T-cell (primary cell): ENCODE results near the gene ARAP3. TPM values are rescaled to one million over a fixed set of nuclear protein-coding genes. Genes with fewer than 3 reads are reported as not detected.

Experiments used
- ATAC-seq, 4 experiments: fragments of 200-7000 bp in 3 of 4; fragments of 150-1000 bp in 1 of 4; cut with Tn5 transposase; replicated peaks in 1 of 4; 1 replicate in 3 of 4; 2 replicates in 1 of 4; pipeline ENCODE4 v1.10.0; 2021; ENCODE audit warnings: moderate library complexity in 3 of 4, mild to moderate bottlenecking in 2 of 4, moderate number of reproducible peaks in 1 of 4
- CTCF ChIA-PET, 2 donors: fragments of 300-600 bp; sonication (Branson Sonifier 250); formaldehyde crosslinking; loops; one replicate each; lab custom pipeline; 2022; ENCODE audit warnings: antibody characterized with exemption in 2 of 2; lab: Charles Lee
- POLR2A ChIA-PET, 2 donors: fragments of 300-600 bp; sonication (Branson Sonifier 250); formaldehyde crosslinking; loops; one replicate each; lab custom pipeline; 2022; ENCODE audit warnings: antibody characterized with exemption in 2 of 2; lab: Charles Lee
- DNase-seq, 35 experiments: peaks; one replicate each; pipeline versions ENCODE4 v3.0.0 to v3.0.0-alpha.2; 2013 to 2023
- H3K27ac ChIP-seq: one replicate; pipeline ENCODE4 v1.5.1; 2013; ENCODE audit warnings: low read length
- H3K27me3 ChIP-seq, 2 experiments: replicated peaks in 1 of 2; 1 replicate in 1 of 2; 2 replicates in 1 of 2; pipeline versions ENCODE4 v1.6.1 to v1.7.0; 2013; ENCODE audit warnings: low read length in 1 of 2, mixed read lengths in 1 of 2; ENCODE audit not compliant: control insufficient read depth in 2 of 2, insufficient read depth in 2 of 2; ENCODE audit errors: extremely low read depth in 1 of 2
- H3K36me3 ChIP-seq, 2 donors: 1 replicate in 1 of 2; 2 replicates in 1 of 2; pipeline versions ENCODE4 v1.6.1 to v1.7.0; 2013; ENCODE audit warnings: low read length in 1 of 2; ENCODE audit not compliant: control insufficient read depth in 2 of 2, insufficient read depth in 1 of 2; ENCODE audit errors: extremely low read depth in 1 of 2
- H3K4me1 ChIP-seq, 2 experiments: 1 replicate in 1 of 2; 2 replicates in 1 of 2; pipeline versions ENCODE4 v1.6.1 to v1.7.0; 2013; ENCODE audit warnings: low read length in 2 of 2, mixed read lengths in 1 of 2; ENCODE audit not compliant: insufficient read depth in 2 of 2, control insufficient read depth in 1 of 2; ENCODE audit errors: extremely low read depth in 1 of 2
- H3K4me3 ChIP-seq, 2 donors: 1 replicate in 1 of 2; 2 replicates in 1 of 2; pipeline versions ENCODE4 v1.5.1 to v1.7.0; 2013; ENCODE audit warnings: mild to moderate bottlenecking in 2 of 2, low read length in 1 of 2, moderate library complexity in 1 of 2; ENCODE audit not compliant: control insufficient read depth in 1 of 2; ENCODE audit errors: extremely low read depth in 1 of 2
- H3K9me3 ChIP-seq: 2 replicates; pipeline ENCODE4 v1.7.0; 2013
- H3K27ac Mint-ChIP-seq, 2 donors: one replicate each; pipeline ENCODE4 v1.8.0; 2020 to 2021; ENCODE audit warnings: mild to moderate bottlenecking in 2 of 2, mixed read lengths in 2 of 2
- H3K27me3 Mint-ChIP-seq, 2 donors: one replicate each; pipeline ENCODE4 v1.8.0; 2021 to 2022; ENCODE audit warnings: mixed read lengths in 2 of 2
- H3K36me3 Mint-ChIP-seq: one replicate; pipeline ENCODE4 v1.8.0; 2021; ENCODE audit warnings: mixed read lengths
- H3K4me1 Mint-ChIP-seq, 3 donors: one replicate each; pipeline ENCODE4 v1.8.0; 2020 to 2022; ENCODE audit warnings: mixed read lengths in 3 of 3, mild to moderate bottlenecking in 1 of 3
- H3K4me3 Mint-ChIP-seq, 3 donors: one replicate each; pipeline ENCODE4 v1.8.0; 2020 to 2022; ENCODE audit warnings: mild to moderate bottlenecking in 3 of 3, mixed read lengths in 3 of 3, moderate library complexity in 3 of 3
- H3K9me3 Mint-ChIP-seq, 3 donors: one replicate each; pipeline ENCODE4 v1.8.0; 2020 to 2022; ENCODE audit warnings: mixed read lengths in 3 of 3
- WGBS: methylation state at CpG from one replicate; pipeline ENCODE4 v1.1.5; 2013; ENCODE audit warnings: missing lambda C conversion rate; ENCODE audit not compliant: insufficient coverage; 5-methylcytosine and 5-hydroxymethylcytosine counted together
- total RNA-seq, 35 experiments: library from RNA in 6 of 35; stranded (reverse) in 6 of 35; fragments of 120-200 nt in 1 of 35; gene quantifications; one replicate each; pipeline versions ENCODE4 v1.2.1 to v1.2.4 and lab custom pipeline; 2013 to 2026

Gene ARAP3
- total RNA-seq, 5 donors from 2014 or later (not counting 1 experiment from before 2014, with no cell fraction given): 1.2 to 25.6 (median 20.5) TPM

DNA sequence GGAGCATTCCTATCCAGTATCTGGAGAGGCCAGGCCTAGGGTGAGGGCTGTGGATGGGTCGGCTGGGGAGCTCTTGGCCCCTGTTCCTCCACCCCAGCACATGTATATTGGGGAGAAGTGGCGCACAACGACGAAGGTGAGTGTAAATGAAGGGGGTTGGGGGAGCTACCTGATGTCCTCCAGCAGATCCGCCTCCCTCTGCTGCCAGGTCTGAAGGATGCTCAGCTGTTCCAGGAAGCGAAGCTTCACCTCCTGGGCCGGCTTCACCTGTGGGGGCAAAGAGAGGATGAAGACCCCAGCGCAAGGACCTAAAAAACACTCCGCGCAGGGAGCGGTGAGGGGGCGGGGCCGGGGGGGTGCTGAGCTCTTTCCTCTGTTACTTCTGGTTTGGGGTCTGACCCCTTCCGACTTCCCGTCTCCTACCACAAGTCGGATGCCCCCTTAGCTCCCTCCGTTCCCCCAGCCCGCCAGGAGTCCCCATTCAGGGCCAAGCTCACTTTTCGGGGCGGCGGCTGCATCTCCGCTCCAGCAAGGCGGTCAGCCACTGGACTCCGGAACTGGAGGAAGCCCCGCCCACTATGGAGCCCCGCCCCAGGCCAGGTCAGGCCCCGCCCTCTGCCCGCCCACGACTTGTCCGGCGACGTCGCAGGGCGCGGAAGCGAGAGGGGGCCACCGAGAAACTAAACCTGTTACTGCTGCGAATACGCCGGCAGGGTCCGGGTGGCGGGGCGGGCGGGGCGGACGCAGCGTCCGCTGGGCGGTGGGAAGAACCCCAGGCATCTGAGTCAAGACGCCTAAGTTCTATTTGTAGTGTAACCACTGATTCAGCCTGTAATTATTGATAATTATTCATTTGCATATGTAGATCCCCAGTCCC lies 30.9 kb downstream of the ARAP3 start, which contains the start of gene FCHSD1:
Gene FCHSD1 (minus strand): TSS at position 568 of the 877 bp plus-strand sequence. CDS start 50 bp downstream, at position 518.
- no peaks in the 10 kb centered on the region for H3K9me3 Mint-ChIP-seq
- peak within 1 kb of the TSS; percentile 94 to 97 for H3K27ac Mint-ChIP-seq
- Histone ChIP-seq H3K27me3 (peaks cover 0 to 9% of the 10 kb centered on the region in 2 experiments), H3K4me3 (peak within 1 kb of the TSS; percentile 54 to 80), H3K4me1 (peaks cover 3 to 31% of the 10 kb centered on the region in 2 experiments), H3K36me3 (peaks cover under 1 to 23% of the 10 kb centered on the region in 2 donors), H3K27ac (peak within 1 kb of the TSS; percentile 78), H3K9me3 (no peaks in the 10 kb centered on the region)
- no peaks in the 10 kb centered on the region for H3K27me3 Mint-ChIP-seq
- H3K36me3 Mint-ChIP-seq: peaks cover 20% of the 10 kb centered on the region
- ATAC-seq: peak; percentile 92 to 94 (median 92)
- H3K4me1 Mint-ChIP-seq: peaks cover 30 to 50% (median 46%) of the 10 kb centered on the region in 3 donors
- CTCF ChIA-PET: interaction anchor here (0.5 to 2.1 kb wide), 14 partner anchors 14 to 318 kb away, joined by 3 to 16 read pairs (median 4); partner anchors contain the start of genes DIAPH1 (in 1 of the 2), HDAC3 (in 1 of the 2), RELL2 (in 1 of the 2) and RNF14 (in 1 of the 2)
- WGBS: 2% methylated on average over 35 of the region's 50 CpGs
- POLR2A ChIA-PET: interaction anchor here (0.6 to 1.4 kb wide), 6 partner anchors 14 to 313 kb away, joined by 3 to 7 read pairs (median 4); partner anchors contain the start of genes HDAC3 (in 1 of the 2) and RELL2 (in 1 of the 2)
- peak; percentile 35 to 84 (median 68) for DNase-seq
- H3K4me3 Mint-ChIP-seq: peak within 1 kb of the TSS; percentile 86 to 93 (median 91)

DNA sequence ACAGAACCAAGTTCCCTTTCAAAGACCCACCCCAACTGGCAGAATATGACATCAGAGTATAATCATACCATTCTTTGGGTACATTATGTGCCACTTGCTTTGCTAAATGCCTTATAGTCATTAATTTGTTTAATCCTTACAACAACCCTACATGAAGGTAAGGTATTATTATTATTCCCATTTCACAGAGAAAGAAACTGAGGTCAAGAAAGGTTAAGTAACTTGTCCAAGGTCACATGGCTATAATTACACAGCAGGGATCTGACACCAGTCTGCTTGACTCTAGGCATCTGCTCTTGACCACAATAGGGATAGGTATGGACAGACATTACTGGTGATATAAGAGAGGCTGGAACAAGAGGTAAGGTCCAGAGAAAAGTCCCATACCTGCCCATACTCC lies 32.1 kb downstream of the ARAP3 start:
- H3K9me3 Mint-ChIP-seq: no peaks in the 10 kb centered on the region
- POLR2A ChIA-PET: no interaction called here
- H3K4me3 Mint-ChIP-seq: peak overlapping the region; percentile 86 to 93 (median 91)
- ATAC-seq (no peak), DNase-seq (no peak)
- Histone ChIP-seq H3K27ac (no peak overlapping the region), H3K27me3 (peaks cover 0 to 4% of the 10 kb centered on the region in 2 experiments), H3K36me3 (peaks cover 4 to 34% of the 10 kb centered on the region in 2 donors), H3K4me1 (peaks cover 3 to 31% of the 10 kb centered on the region in 2 experiments), H3K4me3 (no peak overlapping the region), H3K9me3 (no peaks in the 10 kb centered on the region)
- H3K27ac Mint-ChIP-seq: peak overlapping the region; percentile 94 to 97
- CTCF ChIA-PET: interaction anchor here in 1 of 2 donors (0.6 kb wide), 1 partner anchor 58 kb away, joined by 3 read pairs; no protein-coding TSS in a partner anchor
- peaks cover 30 to 50% (median 46%) of the 10 kb centered on the region in 3 donors for H3K4me1 Mint-ChIP-seq
- H3K36me3 Mint-ChIP-seq: peaks cover 20% of the 10 kb centered on the region
- no peaks in the 10 kb centered on the region for H3K27me3 Mint-ChIP-seq

GRCh38 chr5:141649056-141649688 lies 32.9 kb downstream of the ARAP3 start:
- Mint-ChIP-seq H3K4me1 (peaks cover 30 to 50% (median 46%) of the 10 kb centered on the region in 3 donors), H3K36me3 (peaks cover 26% of the 10 kb centered on the region), H3K27ac (peak overlapping the region; percentile 94 to 97), H3K27me3 (no peaks in the 10 kb centered on the region), H3K9me3 (no peaks in the 10 kb centered on the region), H3K4me3 (peak overlapping the region in 1 of 3 donors; percentile 91)
- no peak overlapping the region for H3K27ac ChIP-seq
- H3K4me1 ChIP-seq: peaks cover 3 to 31% of the 10 kb centered on the region in 2 experiments
- peaks cover 0 to 4% of the 10 kb centered on the region in 2 experiments for H3K27me3 ChIP-seq
- DNase-seq: no peak
- no peak overlapping the region for H3K4me3 ChIP-seq
- H3K9me3 ChIP-seq: no peaks in the 10 kb centered on the region
- ChIA-PET POLR2A (no interaction called here), CTCF (interaction anchor here in 1 of 2 donors (0.5 kb wide), 1 partner anchor 41 kb away, joined by 3 read pairs; no protein-coding TSS in a partner anchor)
- 94% methylated on average over 8 of the region's 17 CpGs for WGBS
- H3K36me3 ChIP-seq: peaks cover 4 to 41% of the 10 kb centered on the region in 2 donors
- no peak for ATAC-seq

DNA sequence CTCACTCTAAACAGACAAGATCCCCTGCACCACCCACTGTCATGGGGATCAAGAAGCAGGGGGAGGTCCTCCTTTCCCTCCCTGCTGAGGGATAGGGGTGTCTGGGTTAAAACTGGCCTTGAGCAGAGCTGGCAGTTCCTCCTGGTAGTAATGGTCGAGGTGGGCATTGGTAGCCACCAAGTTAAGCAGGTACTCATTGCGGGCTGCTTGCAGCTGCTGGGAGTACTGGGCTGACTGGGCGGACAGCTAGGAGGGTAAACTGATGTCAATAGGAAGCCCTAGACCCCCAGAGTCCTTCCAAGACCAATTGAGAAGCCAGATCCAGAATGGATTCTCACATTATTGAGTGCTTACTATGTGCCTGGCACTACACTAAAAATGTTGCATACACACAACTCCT lies 34.2 kb downstream of the ARAP3 start:
- ChIA-PET CTCF (interaction anchor here (0.5 to 1.0 kb wide), 4 partner anchors 9 to 1931 kb away, joined by 3 to 5 read pairs (median 4); no protein-coding TSS in a partner anchor), POLR2A (no interaction called here)
- no CpG with 5 or more reads among the region's 3 CpGs for WGBS
- no peak overlapping the region for H3K27ac ChIP-seq
- ATAC-seq: no peak
- no peaks in the 10 kb centered on the region for H3K27me3 ChIP-seq
- no peak overlapping the region for H3K27ac Mint-ChIP-seq
- peaks cover 6 to 47% of the 10 kb centered on the region in 2 donors for H3K36me3 ChIP-seq
- no peak overlapping the region for H3K4me3 Mint-ChIP-seq
- peaks cover 30 to 47% (median 44%) of the 10 kb centered on the region in 3 donors for H3K4me1 Mint-ChIP-seq
- H3K36me3 Mint-ChIP-seq: peaks cover 26% of the 10 kb centered on the region
- H3K4me1 ChIP-seq: peaks cover 3 to 31% of the 10 kb centered on the region in 2 experiments
- H3K9me3 Mint-ChIP-seq: no peaks in the 10 kb centered on the region
- no peak overlapping the region for H3K4me3 ChIP-seq
- no peak for DNase-seq
- no peaks in the 10 kb centered on the region for H3K9me3 ChIP-seq
- no peaks in the 10 kb centered on the region for H3K27me3 Mint-ChIP-seq

DNA sequence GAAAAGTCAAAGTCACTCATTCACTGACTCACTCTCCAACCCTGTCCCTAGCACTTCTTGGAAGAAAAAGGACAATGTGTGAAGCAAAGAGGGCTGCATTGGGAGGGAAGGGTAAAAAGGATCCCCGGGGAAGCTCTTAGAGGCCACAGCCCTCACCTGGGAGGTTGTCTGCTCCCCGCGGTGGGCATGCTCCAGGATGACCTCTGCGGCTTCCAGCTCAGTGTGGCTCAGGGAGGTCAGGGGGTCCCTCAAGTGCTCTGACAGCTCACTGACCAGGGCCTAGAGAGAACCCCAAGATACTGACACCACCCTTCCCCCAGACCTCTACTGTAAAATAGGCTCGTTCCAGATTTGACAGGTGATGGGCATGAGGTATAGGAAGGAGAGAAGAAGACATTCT lies 34.8 kb downstream of the ARAP3 start:
- Histone ChIP-seq H3K27ac (no peak overlapping the region), H3K36me3 (peaks cover 6 to 50% of the 10 kb centered on the region in 2 donors), H3K9me3 (no peaks in the 10 kb centered on the region), H3K4me1 (peaks cover 3 to 29% of the 10 kb centered on the region in 2 experiments), H3K27me3 (no peaks in the 10 kb centered on the region), H3K4me3 (no peak overlapping the region)
- ChIA-PET POLR2A (no interaction called here), CTCF (interaction anchor here (0.5 to 1.0 kb wide), 4 partner anchors 9 to 1930 kb away, joined by 3 to 5 read pairs (median 4); no protein-coding TSS in a partner anchor)
- H3K4me3 Mint-ChIP-seq: no peak overlapping the region
- H3K27me3 Mint-ChIP-seq: no peaks in the 10 kb centered on the region
- ATAC-seq (no peak), DNase-seq (no peak)
- peaks cover 26% of the 10 kb centered on the region for H3K36me3 Mint-ChIP-seq
- H3K4me1 Mint-ChIP-seq: peaks cover 27 to 42% (median 38%) of the 10 kb centered on the region in 3 donors
- H3K27ac Mint-ChIP-seq: no peak overlapping the region
- no peaks in the 10 kb centered on the region for H3K9me3 Mint-ChIP-seq
- 100% methylated on average over 1 of the region's 5 CpGs for WGBS

- CTCF ChIA-PET: no interaction called here
- Histone ChIP-seq H3K4me3 (no peak overlapping the region), H3K27ac (no peak overlapping the region), H3K4me1 (peaks cover 3 to 19% of the 10 kb centered on the region in 2 experiments), H3K9me3 (no peaks in the 10 kb centered on the region), H3K36me3 (peaks cover 6 to 59% of the 10 kb centered on the region in 2 donors), H3K27me3 (no peaks in the 10 kb centered on the region)
- POLR2A ChIA-PET: no interaction called here
- H3K27me3 Mint-ChIP-seq: no peaks in the 10 kb centered on the region
- H3K9me3 Mint-ChIP-seq: no peaks in the 10 kb centered on the region
- peaks cover 30% of the 10 kb centered on the region for H3K36me3 Mint-ChIP-seq
- WGBS: 100% methylated on average over 3 of the region's 6 CpGs
- peak overlapping the region in 1 of 2 donors; percentile 19 for H3K27ac Mint-ChIP-seq
- ATAC-seq: no peak
- peaks cover 23 to 37% (median 26%) of the 10 kb centered on the region in 3 donors for H3K4me1 Mint-ChIP-seq
- no peak for DNase-seq
- H3K4me3 Mint-ChIP-seq: no peak overlapping the region
Measured at GRCh38 chr5:141646026-141646425, 36.0 kb downstream of the ARAP3 start.
